Activated naive CD4-positive, alpha-beta T cell treated with anti-CD3 and anti-CD28 coated beads for 36 hours (primary cell): ENCODE data around the gene ZNF559. TPM values are rescaled to one million over a fixed set of nuclear protein-coding genes. Genes with fewer than 3 reads are reported as not detected.

Source experiments
- CTCF ChIA-PET: fragments of 350-600 bp; sonication (Branson Sonifier 250); formaldehyde crosslinking; loops from one replicate; lab custom pipeline; 2021; ENCODE audit warnings: antibody characterized with exemption; lab: Charles Lee
- DNase-seq: peaks from one replicate; pipeline ENCODE4 v3.0.0-alpha.2; 2020
- H3K27ac Mint-ChIP-seq: one replicate; pipeline ENCODE4 v1.8.0; 2021; ENCODE audit warnings: mild to moderate bottlenecking, mixed read lengths
- H3K27me3 Mint-ChIP-seq: one replicate; pipeline ENCODE4 v1.8.0; 2021; ENCODE audit warnings: low read depth, mixed read lengths
- H3K36me3 Mint-ChIP-seq: one replicate; pipeline ENCODE4 v1.8.0; 2021; ENCODE audit warnings: low read depth, mixed read lengths
- H3K4me1 Mint-ChIP-seq: one replicate; pipeline ENCODE4 v1.8.0; 2021; ENCODE audit warnings: low read depth, mixed read lengths
- H3K4me3 Mint-ChIP-seq: one replicate; pipeline ENCODE4 v1.8.0; 2021; ENCODE audit warnings: mild to moderate bottlenecking, moderate library complexity, mixed read lengths
- H3K9me3 Mint-ChIP-seq: one replicate; pipeline ENCODE4 v1.8.0; 2021; ENCODE audit warnings: mixed read lengths
- intact Hi-C: fragments of 100-400 bp; cut with micrococcal nuclease; formaldehyde crosslinking; loops from one replicate; pipeline ENCODE4 v1.15.1; 2023
- total RNA-seq, 2 experiments: library from RNA; stranded (reverse); gene quantifications; one replicate each; pipeline ENCODE4 v1.2.3, GENCODE V29; 2021

ZNF559 gene
- total RNA-seq, 2 experiments from 2014 or later: 10.3 to 11.2 TPM

- peaks cover 50% of the 10 kb centered on the region for H3K36me3 Mint-ChIP-seq
- peaks cover 61% of the 10 kb centered on the region for H3K9me3 Mint-ChIP-seq
- no peaks in the 10 kb centered on the region for H3K4me1 Mint-ChIP-seq
- DNase-seq: no peak
- CTCF ChIA-PET: no interaction called here
- no peaks in the 10 kb centered on the region for H3K27me3 Mint-ChIP-seq
- no peak overlapping the region for H3K27ac Mint-ChIP-seq
- intact Hi-C loops: no loop called here
- no peak overlapping the region for H3K4me3 Mint-ChIP-seq
Observed at GRCh38 chr19:9370738-9371619, 47.0 kb downstream of the ZNF559 start.

DNA sequence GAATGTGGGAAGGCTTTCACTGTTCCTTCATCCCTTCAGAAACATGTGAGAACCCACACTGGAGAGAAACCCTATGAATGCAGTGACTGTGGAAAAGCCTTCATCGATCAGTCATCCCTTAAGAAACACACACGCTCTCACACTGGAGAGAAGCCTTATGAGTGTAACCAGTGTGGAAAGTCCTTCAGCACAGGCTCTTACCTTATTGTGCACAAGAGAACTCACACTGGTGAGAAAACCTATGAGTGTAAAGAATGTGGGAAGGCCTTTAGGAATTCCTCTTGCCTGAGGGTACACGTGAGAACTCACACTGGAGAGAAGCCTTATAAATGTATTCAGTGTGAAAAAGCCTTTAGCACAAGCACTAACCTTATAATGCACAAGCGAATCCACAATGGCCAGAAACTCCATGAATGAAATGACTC, 57.4 kb downstream of the ZNF559 start:
- DNase-seq: no peak
- CTCF ChIA-PET: no interaction called here
- Mint-ChIP-seq H3K9me3 (peaks cover 68% of the 10 kb centered on the region), H3K4me3 (no peak overlapping the region), H3K4me1 (no peaks in the 10 kb centered on the region), H3K36me3 (peaks cover 81% of the 10 kb centered on the region), H3K27me3 (no peaks in the 10 kb centered on the region), H3K27ac (no peak overlapping the region)
- intact Hi-C loops: no loop called here

Other genes with a start within 250 kb of the ZNF559 start
- not detected for gene OR1M1, start 237.1 kb upstream of the ZNF559 start, total RNA-seq
- gene OR7G2, start 216.7 kb upstream of the ZNF559 start, total RNA-seq: not detected
- not detected for gene OR7G1, start 208.4 kb upstream of the ZNF559 start, total RNA-seq
- gene OR7G3, start 197.2 kb upstream of the ZNF559 start, total RNA-seq: not detected
- gene ZNF317, start 183.8 kb upstream of the ZNF559 start, total RNA-seq: 10 to 100 TPM; 38.9 to 39.7 TPM
- gene OR7D2, start 145.2 kb upstream of the ZNF559 start, total RNA-seq: under 1 TPM; 0.14 to 0.30 TPM
- gene OR7D4, start 104.6 kb upstream of the ZNF559 start, total RNA-seq: not detected
- not detected for gene OR7E24, start 73.2 kb upstream of the ZNF559 start, total RNA-seq
- 1 to 10 TPM; 4.6 to 6.4 TPM for gene ZNF699, start 14.3 kb upstream of the ZNF559 start, total RNA-seq
- under 1 TPM; 0.64 to 0.91 TPM for gene ZNF177, start 38.8 kb downstream of the ZNF559 start, total RNA-seq
- gene ZNF266, start 111.4 kb downstream of the ZNF559 start, total RNA-seq: 10 to 100 TPM; 19.7 to 21.9 TPM
- gene ZNF560, start 174.4 kb downstream of the ZNF559 start, total RNA-seq: under 1 TPM in 1 of 2 experiments, not detected in 1; 0.12 TPM
- 10 to 100 TPM; 11.2 to 12.3 TPM for gene ZNF426, start 214.5 kb downstream of the ZNF559 start, total RNA-seq